HG02943 (cell line): ENCODE measurements around the gene PPP1R1C.

Source experiments
- ATAC-seq: cut with Tn5 transposase; IDR thresholded peaks from one replicate; pipeline ENCODE4 v1.9.1; 2021; ENCODE audit warnings: mild to moderate bottlenecking, low read depth, moderate library complexity; ENCODE audit not compliant: unreplicated experiment

Gene PPP1R1C

DNA sequence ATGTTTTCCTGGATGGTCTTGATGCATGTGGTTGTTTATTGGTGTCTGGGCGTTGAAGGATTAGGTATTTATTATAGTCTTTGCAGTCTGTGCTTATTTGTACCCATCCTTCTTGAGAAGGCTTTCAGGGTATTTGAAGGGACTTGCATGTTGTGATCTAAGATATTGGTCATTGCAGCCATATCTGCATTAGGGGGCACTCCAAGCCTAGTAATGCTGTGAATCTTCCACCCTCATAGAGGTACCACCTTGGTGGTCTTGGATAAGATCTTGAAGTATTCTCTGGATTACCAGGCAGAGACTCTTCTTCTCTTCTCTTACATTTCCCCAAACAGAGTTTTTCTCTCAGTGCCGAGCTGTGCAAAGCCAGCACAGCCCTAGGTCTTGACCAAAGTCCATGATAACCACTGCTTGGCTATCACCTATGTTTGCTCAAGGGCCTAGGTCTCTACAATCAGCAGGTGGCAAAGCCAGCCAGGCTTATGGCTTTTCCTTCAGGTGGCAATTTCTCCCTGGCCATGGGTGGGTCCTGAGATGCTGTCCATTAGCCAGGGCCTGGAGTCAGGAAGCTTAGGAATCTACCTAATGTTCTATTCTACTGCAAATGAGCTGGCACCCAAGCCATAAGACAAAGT is 15.4 kb upstream of the PPP1R1C start:
- ATAC-seq = no peak

GRCh38 chr2:181971032-181971431 is 14.6 kb upstream of the PPP1R1C start:
- ATAC-seq = no peak

GRCh38 chr2:181972431-181973170 is 13.1 kb upstream of the PPP1R1C start:
- ATAC-seq = no peak

GRCh38 chr2:181973171-181973783 is 12.4 kb upstream of the PPP1R1C start:
- no peak for ATAC-seq

DNA sequence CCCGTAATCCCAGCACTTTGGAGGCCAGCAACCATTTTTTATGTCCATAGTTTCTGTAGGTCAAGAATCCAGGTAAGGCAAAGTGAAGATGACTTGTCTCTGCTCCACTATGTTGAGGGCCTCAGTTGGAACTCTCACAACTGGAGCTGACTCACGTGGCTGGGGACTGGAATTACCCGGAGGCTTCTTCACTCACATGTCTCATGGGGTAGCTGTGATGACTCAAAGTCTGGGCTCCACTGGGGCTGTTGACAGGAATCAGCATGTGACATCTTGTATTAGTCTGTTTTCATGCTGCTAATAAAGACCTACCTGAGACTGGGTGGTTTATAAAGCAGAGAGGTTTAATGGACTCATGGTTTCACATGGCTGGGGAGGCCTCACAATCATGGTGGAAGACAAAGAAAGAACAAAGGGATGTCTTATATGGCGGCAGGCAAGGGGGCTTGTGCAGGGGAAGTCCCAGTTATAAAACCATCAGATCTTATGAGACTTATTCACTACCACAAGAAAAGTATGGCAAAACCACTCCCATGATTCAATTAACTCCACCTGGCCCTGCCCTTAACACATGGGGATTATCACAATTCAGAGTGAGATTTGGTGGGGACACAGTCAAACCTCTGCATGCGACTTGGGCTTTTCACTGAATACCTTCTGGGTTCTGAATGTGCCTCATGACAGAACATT is 7.8 kb upstream of the PPP1R1C start:
- ATAC-seq = no peak

- ATAC-seq = no peak
Observed at GRCh38 chr2:181978351-181979150, 7.1 kb upstream of the PPP1R1C start.

- no peak for ATAC-seq
Observed at GRCh38 chr2:181984060-181984459, 1.6 kb upstream of the PPP1R1C start.

DNA sequence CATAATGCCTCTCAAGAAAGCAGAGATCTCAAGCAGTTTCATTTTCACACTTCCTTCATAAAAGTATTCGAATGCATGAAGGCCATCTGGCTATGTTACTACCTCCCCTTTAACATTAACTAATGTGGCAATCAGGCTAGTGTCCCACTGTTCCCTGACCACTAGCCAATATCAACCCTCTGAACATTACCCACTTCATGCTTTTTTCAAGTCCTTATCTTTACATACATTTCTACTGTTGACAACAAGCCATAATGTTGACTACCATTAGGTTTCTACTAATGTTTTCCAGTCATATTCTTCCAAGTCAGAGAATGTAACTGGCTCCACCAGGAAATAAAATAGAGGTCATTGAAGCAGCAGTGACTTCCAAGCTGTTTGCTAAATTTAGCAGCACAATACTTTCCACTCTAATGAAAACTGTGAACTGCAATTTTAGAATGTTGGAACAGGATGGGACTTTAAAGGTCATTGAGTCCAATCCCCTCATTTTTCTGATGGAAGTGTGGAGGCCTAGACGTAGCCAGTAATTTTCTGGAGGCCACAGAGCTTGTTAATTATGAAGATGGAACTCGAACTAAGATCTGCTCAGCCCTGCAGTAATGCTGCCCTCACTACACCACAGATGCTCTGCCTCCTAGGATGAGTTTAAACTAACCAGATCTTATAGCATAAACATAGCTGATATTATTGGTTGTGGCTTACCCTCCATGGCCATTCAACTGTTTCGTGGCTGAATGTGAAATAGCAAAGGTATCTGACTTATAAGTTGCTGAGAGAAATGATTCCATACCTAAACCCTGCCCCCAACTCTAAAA is 630 bp upstream of the PPP1R1C start:
- ATAC-seq = no peak

DNA sequence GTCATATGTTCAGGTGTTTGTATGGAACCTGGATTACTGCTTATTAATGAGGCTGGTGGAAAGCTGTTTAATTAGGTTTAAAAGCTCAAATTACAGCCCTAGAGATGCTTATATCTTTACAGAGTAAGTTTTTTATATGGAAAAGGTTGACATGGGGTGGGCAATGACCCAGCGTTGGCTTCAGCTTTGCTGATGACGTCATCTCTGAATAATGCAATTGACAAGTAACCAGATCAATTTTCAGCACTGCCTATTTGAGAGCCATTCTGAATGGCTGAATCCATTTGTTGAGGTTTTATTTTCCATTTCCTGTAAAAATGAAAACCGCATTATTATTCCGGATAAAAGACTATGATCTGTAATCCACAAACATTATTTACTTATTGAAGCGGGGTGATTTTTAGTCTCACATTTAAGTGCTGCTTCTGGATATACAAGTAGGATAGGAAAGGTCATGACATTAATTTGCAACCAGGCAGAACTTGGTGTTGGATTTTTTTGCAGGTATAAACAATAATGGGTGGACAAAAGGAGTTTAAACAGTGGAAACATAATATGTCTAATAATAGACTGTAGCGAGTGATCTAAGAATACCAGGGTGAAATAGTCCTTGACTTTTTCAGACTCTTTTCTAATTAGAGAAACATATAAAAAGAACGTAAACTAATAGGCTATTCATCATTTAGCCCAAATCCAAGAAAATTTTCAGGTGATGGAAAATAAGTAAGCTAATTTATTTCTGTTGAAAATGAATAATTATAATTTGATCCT is 2.7 kb downstream of the PPP1R1C start:
- no peak for ATAC-seq

- ATAC-seq = no peak
Observed at GRCh38 chr2:181989099-181989498, 3.4 kb downstream of the PPP1R1C start.

DNA sequence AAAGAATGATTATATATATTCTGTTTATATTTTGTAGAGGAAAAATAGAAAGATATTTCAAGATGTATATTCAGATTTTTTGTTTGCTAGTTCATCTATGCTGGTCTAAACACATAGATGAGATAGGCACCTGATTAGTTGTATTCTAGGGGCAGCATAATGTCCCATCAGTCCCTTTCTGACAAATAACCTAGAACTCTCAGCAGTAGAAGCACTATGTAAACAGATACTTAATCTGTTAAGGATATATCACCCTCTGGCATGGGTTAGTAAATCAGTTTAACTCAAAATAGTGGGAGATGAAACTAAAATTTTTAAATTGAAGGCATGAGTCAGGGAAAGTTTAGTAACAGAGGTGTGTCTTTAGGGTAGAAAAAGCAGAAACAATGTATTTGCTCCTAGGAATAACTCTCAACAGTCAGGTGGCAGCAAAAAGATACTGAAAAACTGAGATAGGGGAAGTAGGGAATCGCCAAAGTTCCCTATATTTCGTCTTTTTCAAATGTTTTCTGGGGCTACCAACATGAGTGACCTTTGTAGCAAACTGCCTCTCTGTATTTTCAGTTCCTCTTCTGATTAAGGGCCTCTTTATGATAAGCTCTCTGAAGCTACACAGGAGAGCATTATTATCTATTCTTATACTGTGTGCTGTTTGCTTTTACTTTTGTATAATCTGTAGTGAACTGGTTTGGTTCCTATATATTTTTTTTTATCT is 5.7 kb downstream of the PPP1R1C start:
- ATAC-seq = peak; percentile 99

DNA sequence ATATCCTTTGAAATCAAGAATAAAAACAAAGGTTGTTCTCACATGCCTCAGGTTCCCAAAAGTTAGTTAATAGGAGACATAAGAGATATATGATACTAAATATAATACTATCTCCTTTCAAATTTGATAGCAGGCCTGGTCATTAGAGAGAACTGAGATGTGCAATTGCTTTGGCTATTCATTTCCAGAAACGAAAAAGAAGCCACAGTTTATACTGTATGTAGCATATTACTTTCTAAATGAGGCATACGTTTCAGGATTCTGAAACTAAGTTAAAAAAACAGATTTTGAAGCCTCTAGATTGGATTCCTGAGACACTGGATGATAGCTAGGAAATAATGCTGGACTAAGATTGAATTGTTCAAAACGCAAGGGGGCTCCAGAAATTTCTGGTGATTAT is 7.1 kb downstream of the PPP1R1C start:
- ATAC-seq = peak; percentile 72

DNA sequence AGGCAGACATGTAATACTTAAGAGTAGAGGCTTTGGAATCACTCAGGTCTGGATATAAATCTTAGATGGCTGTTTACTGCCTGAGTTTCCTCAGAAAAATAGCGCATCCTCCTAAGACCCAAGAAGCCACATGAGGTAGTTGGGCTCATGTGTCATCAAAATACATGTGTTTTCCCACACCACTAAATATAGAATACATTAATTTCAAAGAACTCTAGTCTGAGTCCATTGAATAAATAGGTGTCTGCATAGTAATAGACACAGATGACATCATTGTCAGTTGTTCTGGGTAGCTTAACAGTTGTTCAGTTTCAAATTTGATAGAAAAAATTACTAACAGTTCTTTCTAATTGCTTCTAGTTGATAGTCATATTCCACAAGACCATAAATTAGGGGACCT is 9.6 kb downstream of the PPP1R1C start:
- no peak for ATAC-seq

DNA sequence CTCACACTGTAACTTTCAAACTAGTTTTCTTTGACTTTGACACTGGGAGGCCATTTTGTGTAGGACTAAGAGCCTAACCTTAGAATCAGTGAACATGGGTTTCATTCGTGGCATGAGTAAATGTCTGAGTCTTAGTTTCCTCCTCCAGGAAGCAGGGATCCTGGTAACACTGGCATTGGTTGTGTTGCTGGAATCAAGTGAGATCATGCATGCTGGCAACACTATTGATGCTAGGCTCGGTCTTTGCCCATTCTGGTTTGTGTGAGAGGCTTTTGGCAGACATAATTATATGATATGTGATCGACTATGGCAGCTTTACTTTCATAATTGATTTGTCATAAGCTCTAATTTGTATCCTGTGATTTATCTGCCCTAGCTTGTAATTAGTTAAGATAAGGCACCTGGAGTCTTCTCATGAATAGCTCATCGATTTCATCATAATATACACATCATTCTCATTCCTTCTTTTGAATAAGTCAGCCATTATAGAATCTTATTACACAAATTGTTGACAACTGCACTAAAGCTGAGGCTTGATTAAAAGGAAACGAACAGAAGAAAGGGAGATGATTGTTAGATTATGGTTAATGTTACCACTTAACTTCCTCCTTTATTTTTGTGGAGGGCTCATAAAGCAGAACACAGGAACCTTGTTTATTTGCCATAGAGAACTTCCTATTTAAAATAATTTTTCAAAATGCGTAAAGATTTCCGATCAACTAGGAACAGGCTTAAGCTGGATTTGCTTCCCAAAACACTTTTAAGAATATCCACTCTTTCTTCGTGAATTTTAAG is 12.6 kb downstream of the PPP1R1C start:
- ATAC-seq = no peak

DNA sequence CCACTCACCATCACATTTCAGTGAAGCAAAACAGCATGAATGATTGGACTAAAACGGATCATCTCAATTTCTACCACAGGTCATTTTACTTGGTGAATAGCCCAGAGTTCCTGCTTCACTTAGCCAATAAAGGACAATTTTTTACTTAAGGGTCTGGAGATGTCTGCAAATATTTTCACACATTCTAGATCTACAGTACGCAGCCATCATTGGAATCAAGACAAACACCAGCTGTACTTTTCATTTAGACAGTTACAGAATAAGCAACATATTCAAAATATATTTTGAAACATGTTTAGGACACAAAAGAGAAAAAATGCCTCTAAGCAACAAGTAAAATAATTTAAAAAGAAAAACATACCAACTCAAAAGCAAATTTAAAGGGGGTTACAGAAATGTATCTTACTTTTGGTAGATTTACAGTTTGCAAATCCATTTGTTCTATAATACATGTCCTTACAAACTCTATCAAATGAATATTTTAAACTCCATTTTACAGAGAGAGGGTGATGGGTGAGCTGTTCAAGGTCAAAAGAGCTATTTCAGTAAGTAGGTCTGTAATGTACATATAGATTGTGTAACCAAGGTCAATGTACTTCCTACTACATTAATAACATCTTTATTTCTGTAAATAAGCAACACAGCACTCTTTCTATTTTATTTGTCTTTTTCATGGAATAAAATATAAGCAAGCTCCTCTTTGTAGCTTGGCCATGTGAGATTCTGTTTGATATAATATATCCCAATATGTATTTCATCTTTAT is 13.4 kb downstream of the PPP1R1C start:
- ATAC-seq = no peak

GRCh38 chr2:181999911-182000310 is 14.3 kb downstream of the PPP1R1C start:
- ATAC-seq = no peak
